K562 (cell line): ENCODE measurements around the gene OCEL1. TPM values are rescaled to one million over a fixed set of nuclear protein-coding genes. Genes with fewer than 3 reads are reported as not detected.

Experiments used
- ARID2 ChIP-seq: fragments of 450-650 bp; IDR thresholded peaks from 2 replicates; pipeline ENCODE4 v1.6.1; 2017; ENCODE audit warnings: antibody characterized with exemption, mild to moderate bottlenecking
- BCL6 ChIP-seq: fragments of 250-450 bp; sonication (Bioruptor Pico); IDR thresholded peaks from 2 replicates; pipeline ENCODE4 v1.4.0; 2020
- CBX3 ChIP-seq, 2 experiments: IDR thresholded peaks; 1 replicate in 1 of 2; 2 replicates in 1 of 2; pipeline ENCODE4 v1.6.1; 2012; ENCODE audit warnings: inconsistent platforms in 2 of 2, low read length in 2 of 2, borderline replicate concordance in 1 of 2, control low read depth in 1 of 2
- CCNT2 ChIP-seq: IDR thresholded peaks from 2 replicates; pipeline ENCODE4 v1.6.1; 2011; ENCODE audit warnings: borderline replicate concordance, low read depth, mild to moderate bottlenecking, moderate library complexity, mixed read lengths, low read length; ENCODE audit not compliant: insufficient read length; ENCODE audit errors: extremely low read depth
- ETV5 ChIP-seq: sonication (generic); formaldehyde crosslinking; IDR thresholded peaks from 2 replicates; pipeline ENCODE4 v1.4.0; 2020; ENCODE audit warnings: low read depth, mild to moderate bottlenecking, missing genetic modification reagents
- GATAD2A ChIP-seq: fragments of 450-650 bp; IDR thresholded peaks from 2 replicates; pipeline ENCODE4 v1.6.1; 2017
- HDGF ChIP-seq: fragments of 450-650 bp; IDR thresholded peaks from 2 replicates; pipeline ENCODE4 v1.6.1; 2016
- KLF16 ChIP-seq: IDR thresholded peaks from 2 replicates; pipeline ENCODE4 v1.6.1; 2016; ENCODE audit warnings: antibody characterized with exemption
- MYNN ChIP-seq, 2 experiments: sonication (generic); formaldehyde crosslinking in 1 of 2; IDR thresholded peaks; 2 replicates each; pipeline versions ENCODE4 v1.5.0 to v1.6.1; 2016 to 2020; ENCODE audit warnings: antibody characterized with exemption in 1 of 2, missing genetic modification reagents in 1 of 2
- NFIC ChIP-seq: fragments of 450-650 bp; IDR thresholded peaks from 2 replicates; pipeline ENCODE4 v1.6.1; 2017; ENCODE audit warnings: mild to moderate bottlenecking, inconsistent platforms
- TRIM28 ChIP-seq: fragments of 450-650 bp; IDR thresholded peaks from 2 replicates; pipeline ENCODE4 v1.6.1; 2017
- ZNF311 ChIP-seq: fragments of 250-450 bp; sonication (Bioruptor Pico); IDR thresholded peaks from 2 replicates; pipeline ENCODE4 v1.4.0; 2020; ENCODE audit warnings: mild to moderate bottlenecking, moderate library complexity
- ZNF316 ChIP-seq: fragments of 450-650 bp; IDR thresholded peaks from 2 replicates; pipeline ENCODE4 v1.6.1; 2016
- ZNF583 ChIP-seq: fragments of 250-450 bp; sonication (Bioruptor Pico); IDR thresholded peaks from 2 replicates; pipeline ENCODE4 v1.4.0; 2020
- ZNF764 ChIP-seq: fragments of 250-450 bp; sonication (Bioruptor Pico); IDR thresholded peaks from 2 replicates; pipeline ENCODE4 v1.4.0; 2020; ENCODE audit warnings: low read depth, mild to moderate bottlenecking, moderate library complexity
- ZNF77 ChIP-seq: fragments of 250-450 bp; sonication (Bioruptor Pico); IDR thresholded peaks from 2 replicates; pipeline ENCODE4 v1.5.0; 2020
- polyA plus RNA-seq, 8 experiments: library from polyadenylated mRNA; depleted of rRNA in 4 of 8; stranded (reverse) in 5 of 8; unstranded in 3 of 8; fragments of >200 nt; fragmentation: Nextera tagmentation in 2 of 8; fragmentation: Illumina TruSeq in 1 of 8; extraction: Ambion mirVana in 2 of 8; extraction: Trizol in 1 of 8; gene quantifications; 2 replicates each; pipeline versions ENCODE4 v1.2.1 to v1.2.3, GENCODE V29; 2011 to 2014; ENCODE audit warnings: inconsistent platforms in 1 of 8, missing spikeins in 1 of 8
- total RNA-seq, 7 experiments: library from RNA; depleted of rRNA in 6 of 7; stranded (reverse); fragments of >200 nt in 6 of 7; fragmentation: Illumina TruSeq in 2 of 7; extraction: Trizol in 2 of 7; gene quantifications; 2 replicates each; pipeline versions ENCODE4 v1.2.1 to v1.2.3, GENCODE V29; 2011 to 2021; ENCODE audit warnings: low replicate concordance in 1 of 7
- TF ChIP-seq, protein P1 (sequence below), 3 experiments: fragments of 200-800 bp in 1 of 3; fragments of 250-450 bp in 1 of 3; fragments of 450-650 bp in 1 of 3; sonication (Bioruptor Pico) in 1 of 3; sonication (Bioruptor generic) in 1 of 3; formaldehyde crosslinking in 1 of 3; IDR thresholded peaks; 2 replicates each; pipeline versions ENCODE4 v1.6.1 to v1.8.0; 2016 to 2022; ENCODE audit warnings: mild to moderate bottlenecking in 2 of 3, missing genetic modification characterization in 2 of 3, missing compliant biosample characterization in 1 of 3, moderate library complexity in 1 of 3
- TF ChIP-seq, protein P2 (sequence below): sonication (generic); formaldehyde crosslinking; IDR thresholded peaks from 2 replicates; pipeline ENCODE4 v1.9.0; 2022; ENCODE audit warnings: mild to moderate bottlenecking, missing genetic modification reagents
- TF ChIP-seq, protein P3 (sequence below): IDR thresholded peaks from 2 replicates; pipeline ENCODE4 v1.6.1; 2011; ENCODE audit not compliant: insufficient read length; ENCODE audit errors: extremely low read depth
- TF ChIP-seq, protein P4 (sequence below): IDR thresholded peaks from 2 replicates; pipeline ENCODE4 v1.6.1; 2016; ENCODE audit warnings: missing genetic modification characterization, missing compliant biosample characterization
- TF ChIP-seq, protein P5 (sequence below): fragments of 250-450 bp; sonication (Bioruptor Pico); IDR thresholded peaks from 2 replicates; pipeline ENCODE4 v1.6.1; 2021; ENCODE audit warnings: mild to moderate bottlenecking

OCEL1 gene
- total and polyA plus RNA-seq, 9 of the 15 experiments (the other 6 are each of a cell fraction or from before 2014, with no cell fraction given), result 8.0 to 38.0 (median 12.4) TPM

DNA sequence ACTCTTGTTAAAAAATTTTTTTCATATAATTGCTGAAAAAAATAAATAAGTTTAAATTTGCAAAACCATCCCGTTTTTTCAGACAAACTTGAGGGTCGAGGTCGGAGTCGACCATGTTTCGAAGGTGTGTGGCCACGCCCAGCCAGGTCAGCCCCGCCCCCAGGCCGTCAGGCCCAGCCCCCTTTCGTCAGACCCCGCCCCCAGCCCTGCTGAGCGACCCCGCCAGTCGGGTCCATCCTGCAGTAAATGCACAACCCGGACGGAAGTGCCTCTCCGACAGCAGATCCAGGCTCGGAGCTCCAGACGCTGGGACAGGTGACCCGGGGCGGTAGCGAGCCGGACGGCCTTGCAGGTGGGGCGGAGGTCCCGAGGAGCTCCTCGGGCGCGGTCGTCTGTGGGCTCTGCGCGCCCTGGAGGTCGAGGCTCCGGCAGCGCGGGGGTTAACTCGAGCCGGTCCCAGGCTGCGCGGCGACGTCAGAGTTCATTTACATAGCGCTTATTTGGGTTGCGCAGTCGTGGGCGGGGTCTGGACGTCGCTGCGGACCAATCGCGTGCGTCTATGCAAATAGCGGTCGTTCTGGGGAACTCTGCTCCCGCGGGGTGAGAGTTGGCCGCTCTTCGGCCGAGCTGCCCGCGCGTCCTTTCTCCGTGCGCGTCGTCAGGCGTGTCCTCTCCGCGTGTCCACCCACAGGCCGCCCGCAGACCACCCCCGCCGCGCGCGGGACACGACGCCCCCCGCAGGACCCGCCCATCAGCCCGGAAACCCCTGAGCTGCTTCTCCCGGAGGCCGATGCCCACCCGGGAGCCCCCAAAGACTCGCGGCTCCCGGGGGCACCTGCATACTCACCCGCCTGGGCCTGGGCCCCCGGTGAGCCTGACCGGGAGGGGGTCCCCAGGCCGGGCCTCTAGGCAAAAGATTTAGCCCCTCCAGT lies at the start of gene OCEL1 (continued):
- TF ChIP-seq, protein P1, sequence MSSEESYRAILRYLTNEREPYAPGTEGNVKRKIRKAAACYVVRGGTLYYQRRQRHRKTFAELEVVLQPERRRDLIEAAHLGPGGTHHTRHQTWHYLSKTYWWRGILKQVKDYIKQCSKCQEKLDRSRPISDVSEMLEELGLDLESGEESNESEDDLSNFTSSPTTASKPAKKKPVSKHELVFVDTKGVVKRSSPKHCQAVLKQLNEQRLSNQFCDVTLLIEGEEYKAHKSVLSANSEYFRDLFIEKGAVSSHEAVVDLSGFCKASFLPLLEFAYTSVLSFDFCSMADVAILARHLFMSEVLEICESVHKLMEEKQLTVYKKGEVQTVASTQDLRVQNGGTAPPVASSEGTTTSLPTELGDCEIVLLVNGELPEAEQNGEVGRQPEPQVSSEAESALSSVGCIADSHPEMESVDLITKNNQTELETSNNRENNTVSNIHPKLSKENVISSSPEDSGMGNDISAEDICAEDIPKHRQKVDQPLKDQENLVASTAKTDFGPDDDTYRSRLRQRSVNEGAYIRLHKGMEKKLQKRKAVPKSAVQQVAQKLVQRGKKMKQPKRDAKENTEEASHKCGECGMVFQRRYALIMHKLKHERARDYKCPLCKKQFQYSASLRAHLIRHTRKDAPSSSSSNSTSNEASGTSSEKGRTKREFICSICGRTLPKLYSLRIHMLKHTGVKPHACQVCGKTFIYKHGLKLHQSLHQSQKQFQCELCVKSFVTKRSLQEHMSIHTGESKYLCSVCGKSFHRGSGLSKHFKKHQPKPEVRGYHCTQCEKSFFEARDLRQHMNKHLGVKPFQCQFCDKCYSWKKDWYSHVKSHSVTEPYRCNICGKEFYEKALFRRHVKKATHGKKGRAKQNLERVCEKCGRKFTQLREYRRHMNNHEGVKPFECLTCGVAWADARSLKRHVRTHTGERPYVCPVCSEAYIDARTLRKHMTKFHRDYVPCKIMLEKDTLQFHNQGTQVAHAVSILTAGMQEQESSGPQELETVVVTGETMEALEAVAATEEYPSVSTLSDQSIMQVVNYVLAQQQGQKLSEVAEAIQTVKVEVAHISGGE (CRISPR knock-in tag; IDR thresholded peaks at IDR 0.05), result peak in 2 of 3 experiments; percentile 35 to 89; a peak in 2 of 6 replicates
- TF ChIP-seq ZNF316 (no peak), ZNF764 (CRISPR knock-in tag) (no peak), ZNF311 (no peak), HDGF (no peak), BCL6 (CRISPR knock-in tag) (no peak), ZNF583 (CRISPR knock-in tag) (no peak), ZNF77 (CRISPR knock-in tag) (no peak), MYNN (IDR thresholded peaks at IDR 0.05) (no peak), MYNN (CRISPR knock-in tag; IDR thresholded peaks at IDR 0.05) (no peak), ETV5 (peak; percentile 38; the same call in 1 of the 2 replicates), TRIM28 (no peak), CBX3 (IDR thresholded peaks at IDR 0.05; ENCODE audit: borderline replicate concordance in 1 of 2, low read length in 2 of 2) (no peak), CCNT2 (peak; percentile 87), GATAD2A (peak; percentile 91), NFIC (0 out of 2 replicates have a peak, but pooled peaks have one; percentile 42), ARID2 (no peak), KLF16 (no peak)
- TF ChIP-seq, protein P2, sequence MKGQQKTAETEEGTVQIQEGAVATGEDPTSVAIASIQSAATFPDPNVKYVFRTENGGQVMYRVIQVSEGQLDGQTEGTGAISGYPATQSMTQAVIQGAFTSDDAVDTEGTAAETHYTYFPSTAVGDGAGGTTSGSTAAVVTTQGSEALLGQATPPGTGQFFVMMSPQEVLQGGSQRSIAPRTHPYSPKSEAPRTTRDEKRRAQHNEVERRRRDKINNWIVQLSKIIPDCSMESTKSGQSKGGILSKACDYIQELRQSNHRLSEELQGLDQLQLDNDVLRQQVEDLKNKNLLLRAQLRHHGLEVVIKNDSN (CRISPR knock-in tag), result peak; percentile 57; the same call in 1 of the 2 replicates
- TF ChIP-seq, protein P3, sequence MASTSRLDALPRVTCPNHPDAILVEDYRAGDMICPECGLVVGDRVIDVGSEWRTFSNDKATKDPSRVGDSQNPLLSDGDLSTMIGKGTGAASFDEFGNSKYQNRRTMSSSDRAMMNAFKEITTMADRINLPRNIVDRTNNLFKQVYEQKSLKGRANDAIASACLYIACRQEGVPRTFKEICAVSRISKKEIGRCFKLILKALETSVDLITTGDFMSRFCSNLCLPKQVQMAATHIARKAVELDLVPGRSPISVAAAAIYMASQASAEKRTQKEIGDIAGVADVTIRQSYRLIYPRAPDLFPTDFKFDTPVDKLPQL, result peak; percentile 43
- TF ChIP-seq, protein P4, sequence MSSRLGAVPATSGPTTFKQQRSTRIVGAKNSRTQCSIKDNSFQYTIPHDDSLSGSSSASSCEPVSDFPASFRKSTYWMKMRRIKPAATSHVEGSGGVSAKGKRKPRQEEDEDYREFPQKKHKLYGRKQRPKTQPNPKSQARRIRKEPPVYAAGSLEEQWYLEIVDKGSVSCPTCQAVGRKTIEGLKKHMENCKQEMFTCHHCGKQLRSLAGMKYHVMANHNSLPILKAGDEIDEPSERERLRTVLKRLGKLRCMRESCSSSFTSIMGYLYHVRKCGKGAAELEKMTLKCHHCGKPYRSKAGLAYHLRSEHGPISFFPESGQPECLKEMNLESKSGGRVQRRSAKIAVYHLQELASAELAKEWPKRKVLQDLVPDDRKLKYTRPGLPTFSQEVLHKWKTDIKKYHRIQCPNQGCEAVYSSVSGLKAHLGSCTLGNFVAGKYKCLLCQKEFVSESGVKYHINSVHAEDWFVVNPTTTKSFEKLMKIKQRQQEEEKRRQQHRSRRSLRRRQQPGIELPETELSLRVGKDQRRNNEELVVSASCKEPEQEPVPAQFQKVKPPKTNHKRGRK (tag), result no peak
- TF ChIP-seq, protein P5, sequence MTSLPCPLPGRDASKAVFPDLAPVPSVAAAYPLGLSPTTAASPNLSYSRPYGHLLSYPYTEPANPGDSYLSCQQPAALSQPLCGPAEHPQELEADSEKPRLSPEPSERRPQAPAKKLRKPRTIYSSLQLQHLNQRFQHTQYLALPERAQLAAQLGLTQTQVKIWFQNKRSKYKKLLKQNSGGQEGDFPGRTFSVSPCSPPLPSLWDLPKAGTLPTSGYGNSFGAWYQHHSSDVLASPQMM (CRISPR knock-in tag), result no peak
